HepG2 (cell line): Measurements from ENCODE around the gene CGREF1. TPM values are rescaled to one million over a fixed set of nuclear protein-coding genes. Genes with fewer than 3 reads are reported as not detected.

Experiments used
- ATRX ChIP-seq: sonication (generic); formaldehyde crosslinking; IDR thresholded peaks from 2 replicates; pipeline ENCODE4 v1.4.0; 2020; ENCODE audit warnings: missing genetic modification reagents, borderline replicate concordance
- CENPT ChIP-seq: sonication (generic); formaldehyde crosslinking; IDR thresholded peaks from 2 replicates; pipeline ENCODE4 v1.8.0; 2022; ENCODE audit warnings: low read depth, mild to moderate bottlenecking, moderate library complexity, missing genetic modification reagents
- DBP ChIP-seq: sonication (generic); formaldehyde crosslinking; IDR thresholded peaks from 2 replicates; pipeline ENCODE4 v1.4.0; 2020; ENCODE audit warnings: missing genetic modification reagents; ENCODE audit errors: not compliant biosample characterization
- EED ChIP-seq: sonication (generic); formaldehyde crosslinking; IDR thresholded peaks from 2 replicates; pipeline ENCODE4 v1.5.0; 2020; ENCODE audit warnings: mild to moderate bottlenecking, missing genetic modification reagents
- FOXA3 ChIP-seq: IDR thresholded peaks from 2 replicates; pipeline ENCODE4 v1.6.1; 2016; ENCODE audit warnings: missing genetic modification reagents, missing compliant biosample characterization
- HDAC1 ChIP-seq: sonication (generic); formaldehyde crosslinking; IDR thresholded peaks from 2 replicates; pipeline ENCODE4 v1.5.1; 2020; ENCODE audit warnings: mild to moderate bottlenecking, missing genetic modification reagents
- HOXD1 ChIP-seq: sonication (generic); formaldehyde crosslinking; IDR thresholded peaks from 2 replicates; pipeline ENCODE4 v1.5.0; 2020; ENCODE audit warnings: missing genetic modification reagents
- IKZF5 ChIP-seq: IDR thresholded peaks from 2 replicates; pipeline ENCODE4 v1.6.1; 2018; ENCODE audit warnings: missing genetic modification reagents, mild to moderate bottlenecking, missing compliant biosample characterization
- MEIS1 ChIP-seq: sonication (generic); formaldehyde crosslinking; IDR thresholded peaks from 2 replicates; pipeline ENCODE4 v1.9.0; 2021; ENCODE audit warnings: mild to moderate bottlenecking, missing genetic modification reagents, moderate library complexity, borderline replicate concordance
- MTA1 ChIP-seq: sonication (generic); formaldehyde crosslinking; IDR thresholded peaks from 2 replicates; pipeline ENCODE4 v1.4.0; 2020; ENCODE audit warnings: missing genetic modification reagents, mild to moderate bottlenecking, borderline replicate concordance
- MZF1 ChIP-seq: sonication (generic); formaldehyde crosslinking; IDR thresholded peaks from 2 replicates; pipeline ENCODE4 v1.8.1; 2023; ENCODE audit warnings: mild to moderate bottlenecking, missing genetic modification reagents, borderline replicate concordance
- POLR2AphosphoS5 ChIP-seq: IDR thresholded peaks from 2 replicates; pipeline ENCODE4 v1.6.1; 2012; ENCODE audit warnings: low read depth, low read length
- REXO4 ChIP-seq: sonication (generic); formaldehyde crosslinking; IDR thresholded peaks from 2 replicates; pipeline ENCODE4 v1.8.0; 2022; ENCODE audit warnings: missing genetic modification reagents, mild to moderate bottlenecking, borderline replicate concordance
- SOX13 ChIP-seq, 3 experiments: fragments of 450-650 bp in 1 of 3; sonication (generic) in 1 of 3; formaldehyde crosslinking in 1 of 3; IDR thresholded peaks in 2 of 3; conservative IDR thresholded peaks in 1 of 3; 2 replicates each; pipeline versions ENCODE4 v1.5.0 to v1.6.1; 2016 to 2020; ENCODE audit warnings: antibody characterized with exemption in 1 of 3, mild to moderate bottlenecking in 1 of 3, missing compliant biosample characterization in 1 of 3, missing genetic modification reagents in 1 of 3, moderate library complexity in 1 of 3
- TBL1XR1 ChIP-seq: fragments of 150-350 bp; IDR thresholded peaks from 2 replicates; pipeline ENCODE4 v1.6.1; 2014; ENCODE audit warnings: borderline replicate concordance, low read length; ENCODE audit not compliant: partially characterized antibody
- ZBTB2 ChIP-seq: sonication (generic); formaldehyde crosslinking; IDR thresholded peaks from 2 replicates; pipeline ENCODE4 v1.8.0; 2022; ENCODE audit warnings: low read depth, missing genetic modification reagents
- ZC3H13 ChIP-seq: sonication (generic); formaldehyde crosslinking; IDR thresholded peaks from 2 replicates; pipeline ENCODE4 v1.8.1; 2023; ENCODE audit warnings: mild to moderate bottlenecking, missing genetic modification reagents, moderate library complexity
- ZEB1 ChIP-seq: IDR thresholded peaks from 2 replicates; pipeline ENCODE4 v1.6.1; 2012; ENCODE audit warnings: mild to moderate bottlenecking, low read depth, inconsistent platforms; ENCODE audit not compliant: insufficient replicate concordance
- ZFP36L2 ChIP-seq: sonication (generic); formaldehyde crosslinking; IDR thresholded peaks from 2 replicates; pipeline ENCODE4 v1.4.0; 2020; ENCODE audit warnings: missing genetic modification reagents
- ZNF335 ChIP-seq: sonication (generic); formaldehyde crosslinking; IDR thresholded peaks from 2 replicates; pipeline ENCODE4 v1.4.0; 2020; ENCODE audit warnings: missing genetic modification reagents
- ZNF558 ChIP-seq: sonication (generic); formaldehyde crosslinking; IDR thresholded peaks from 2 replicates; pipeline ENCODE4 v1.9.0; 2022; ENCODE audit warnings: mild to moderate bottlenecking, missing genetic modification reagents, borderline replicate concordance
- ZNF580 ChIP-seq: IDR thresholded peaks from 2 replicates; pipeline ENCODE4 v1.6.1; 2016; ENCODE audit warnings: low read depth, borderline replicate concordance
- ZNF737 ChIP-seq: sonication (generic); formaldehyde crosslinking; IDR thresholded peaks from 2 replicates; pipeline ENCODE4 v1.5.0; 2020; ENCODE audit warnings: missing genetic modification reagents, mild to moderate bottlenecking, borderline replicate concordance
- ZNF761 ChIP-seq: sonication (generic); formaldehyde crosslinking; conservative IDR thresholded peaks from 2 replicates; pipeline ENCODE4 v1.4.0; 2020; ENCODE audit warnings: mild to moderate bottlenecking, missing genetic modification reagents
- ZNF788 ChIP-seq: sonication (generic); formaldehyde crosslinking; IDR thresholded peaks from 2 replicates; pipeline ENCODE4 v1.5.0; 2020; ENCODE audit warnings: mild to moderate bottlenecking, missing genetic modification reagents, borderline replicate concordance
- polyA plus RNA-seq, 8 experiments: library from polyadenylated mRNA; depleted of rRNA in 3 of 8; stranded (reverse) in 7 of 8; unstranded in 1 of 8; fragments of >200 nt; fragmentation: Illumina TruSeq in 4 of 8; extraction: Trizol in 4 of 8; gene quantifications; 2 replicates each; pipeline versions ENCODE4 v1.2.1 to v1.2.3, GENCODE V29; 2011 to 2016; ENCODE audit warnings: low read depth in 4 of 8, missing spikeins in 1 of 8, mixed read lengths in 1 of 8; ENCODE audit not compliant: insufficient read depth in 1 of 8
- total RNA-seq, 5 experiments: library from RNA; depleted of rRNA; stranded (reverse); fragments of >200 nt; fragmentation: Illumina TruSeq; extraction: Trizol; gene quantifications; 2 replicates each; pipeline ENCODE4 v1.2.3, GENCODE V29; 2016; ENCODE audit warnings: low read depth in 1 of 5

CGREF1 gene
- total and polyA plus RNA-seq, 2 of the 13 experiments (the other 11 are each of a cell fraction or from before 2014, with no cell fraction given) = 13.9 to 23.4 TPM

GRCh38 chr2:27086724-27087593, 32.0 kb downstream of the CGREF1 start, which contains the start of gene KHK (continued):
- TF ChIP-seq SOX13 (IDR thresholded peaks at IDR 0.05) (no peak), SOX13 (CRISPR knock-in tag; conservative IDR thresholded peaks at IDR 0.05 in 1 of 2, IDR thresholded peaks at IDR 0.05 in 1 of 2) (no peak), MZF1 (CRISPR knock-in tag) (no peak), EED (CRISPR knock-in tag) (peak; percentile 87; the same call in 1 of the 2 replicates), ZNF737 (no peak), ZNF558 (CRISPR knock-in tag) (0 out of 2 replicates have a peak, but pooled peaks have one; percentile 16), ZEB1 (no peak), ZNF788 (CRISPR knock-in tag) (peak; percentile 72; the same call in 1 of the 2 replicates), ZNF335 (CRISPR knock-in tag) (0 out of 2 replicates have a peak, but pooled peaks have one; percentile 52), HDAC1 (CRISPR knock-in tag) (peak; percentile 73), ZNF580 (CRISPR knock-in tag) (no peak), CENPT (CRISPR knock-in tag) (no peak; the same call in 1 of the 2 replicates), ZC3H13 (CRISPR knock-in tag) (no peak), DBP (peak; percentile 73), IKZF5 (CRISPR knock-in tag) (0 out of 2 replicates have a peak, but pooled peaks have one; percentile 18), ZNF761 (CRISPR knock-in tag) (no peak), TBL1XR1 (peak; percentile 6), ZFP36L2 (CRISPR knock-in tag) (no peak), HOXD1 (CRISPR knock-in tag) (no peak; the same call in 1 of the 2 replicates), POLR2AphosphoS5 (peak; percentile 56), ZBTB2 (CRISPR knock-in tag) (no peak; the same call in 1 of the 2 replicates), FOXA3 (CRISPR knock-in tag) (0 out of 2 replicates have a peak, but pooled peaks have one; percentile 10), MTA1 (CRISPR knock-in tag) (0 out of 2 replicates have a peak, but pooled peaks have one; percentile 8), ATRX (CRISPR knock-in tag) (no peak), MEIS1 (CRISPR knock-in tag) (peak; percentile 21; the same call in 1 of the 2 replicates), REXO4 (CRISPR knock-in tag) (no peak)
